ENCODE data around the gene COL18A1. TPM values are rescaled to one million over a fixed set of nuclear protein-coding genes. Genes with fewer than 3 reads are reported as not detected.

COL18A1 gene
- polyA plus RNA-seq, 1 of the 3 experiments (the other 2 are of a cell fraction): 118 TPM

- Histone ChIP-seq H3K4me2 (no peak overlapping the region), H3K9me2 (no peaks in the 10 kb centered on the region), H3K79me2 (ENCODE audit: insufficient read depth) (peaks cover 21% of the 10 kb centered on the region; the same call in 1 of the 2 replicates), H3K9ac (no peak overlapping the region), H3K27me3 (ENCODE audit: insufficient read depth) (no peaks in the 10 kb centered on the region), H3K4me3 (ENCODE audit: low read depth in 2 of 2, low read length in 1 of 2) (no peak overlapping the region), H3F3A (replicated peaks; ENCODE audit: insufficient read depth) (no peaks in the 10 kb centered on the region), H3K36me3 (replicated peaks in 1 of 2; ENCODE audit: control insufficient read depth in 1 of 2, insufficient read depth in 2 of 2, low read length in 1 of 2) (peaks cover 0 to 12% of the 10 kb centered on the region in 2 experiments), H2AFZ (ENCODE audit: low read depth) (no peak overlapping the region), H3K9me3 (no peaks in the 10 kb centered on the region), H4K20me1 (ENCODE audit: insufficient read depth) (no peaks in the 10 kb centered on the region), H3K27ac (ENCODE audit: low read depth in 2 of 2, low read length in 1 of 2) (no peak overlapping the region), H3K4me1 (ENCODE audit: control insufficient read depth in 1 of 2, insufficient read depth in 2 of 2, low read depth in 1 of 2, low read length in 1 of 2) (peaks cover 0 to 39% of the 10 kb centered on the region in 2 experiments; a peak in 1 of 4 replicates)
- POLR2A ChIA-PET: no interaction called here
- 93% methylated on average over 22 of the region's 27 CpGs for WGBS (ENCODE audit: low lambda C conversion rate)
- DNase-seq: no peak
- CTCF ChIA-PET: interaction anchor here (1.1 kb wide), 1 partner anchor 60 kb away, joined by 3 read pairs; no protein-coding TSS in a partner anchor
- TF ChIP-seq, protein P1, sequence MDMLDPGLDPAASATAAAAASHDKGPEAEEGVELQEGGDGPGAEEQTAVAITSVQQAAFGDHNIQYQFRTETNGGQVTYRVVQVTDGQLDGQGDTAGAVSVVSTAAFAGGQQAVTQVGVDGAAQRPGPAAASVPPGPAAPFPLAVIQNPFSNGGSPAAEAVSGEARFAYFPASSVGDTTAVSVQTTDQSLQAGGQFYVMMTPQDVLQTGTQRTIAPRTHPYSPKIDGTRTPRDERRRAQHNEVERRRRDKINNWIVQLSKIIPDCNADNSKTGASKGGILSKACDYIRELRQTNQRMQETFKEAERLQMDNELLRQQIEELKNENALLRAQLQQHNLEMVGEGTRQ (IDR thresholded peaks at IDR 0.05; ENCODE audit: borderline replicate concordance, low read depth, low read length): no peak
- TF ChIP-seq GATA2 (CRISPR knock-in tag; IDR thresholded peaks at IDR 0.05) (no peak), TAF1 (IDR thresholded peaks at IDR 0.05; ENCODE audit: borderline replicate concordance, low read depth, low read length) (no peak), MXI1 (IDR thresholded peaks at IDR 0.05; ENCODE audit: low read depth, low read length) (no peak)
- TF ChIP-seq, protein P2, sequence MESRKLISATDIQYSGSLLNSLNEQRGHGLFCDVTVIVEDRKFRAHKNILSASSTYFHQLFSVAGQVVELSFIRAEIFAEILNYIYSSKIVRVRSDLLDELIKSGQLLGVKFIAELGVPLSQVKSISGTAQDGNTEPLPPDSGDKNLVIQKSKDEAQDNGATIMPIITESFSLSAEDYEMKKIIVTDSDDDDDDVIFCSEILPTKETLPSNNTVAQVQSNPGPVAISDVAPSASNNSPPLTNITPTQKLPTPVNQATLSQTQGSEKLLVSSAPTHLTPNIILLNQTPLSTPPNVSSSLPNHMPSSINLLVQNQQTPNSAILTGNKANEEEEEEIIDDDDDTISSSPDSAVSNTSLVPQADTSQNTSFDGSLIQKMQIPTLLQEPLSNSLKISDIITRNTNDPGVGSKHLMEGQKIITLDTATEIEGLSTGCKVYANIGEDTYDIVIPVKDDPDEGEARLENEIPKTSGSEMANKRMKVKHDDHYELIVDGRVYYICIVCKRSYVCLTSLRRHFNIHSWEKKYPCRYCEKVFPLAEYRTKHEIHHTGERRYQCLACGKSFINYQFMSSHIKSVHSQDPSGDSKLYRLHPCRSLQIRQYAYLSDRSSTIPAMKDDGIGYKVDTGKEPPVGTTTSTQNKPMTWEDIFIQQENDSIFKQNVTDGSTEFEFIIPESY (IDR thresholded peaks at IDR 0.05; ENCODE audit: borderline replicate concordance, low read depth): no peak
These were observed 132.9 kb downstream of the COL18A1 start for GRCh38 chr21:45537746-45538291.

GRCh38 chr21:45538381-45539045, 133.5 kb downstream of the COL18A1 start:
- TF ChIP-seq SMC3 (IDR thresholded peaks at IDR 0.05; ENCODE audit: low read depth, low read length) (no peak), RFX5 (IDR thresholded peaks at IDR 0.05; ENCODE audit: low read length) (no peak), RCOR1 (IDR thresholded peaks at IDR 0.05; ENCODE audit: low read length) (no peak)
- Histone ChIP-seq H3K9ac (no peak overlapping the region), H3K9me3 (no peaks in the 10 kb centered on the region), H3K79me2 (ENCODE audit: insufficient read depth) (peaks cover 21% of the 10 kb centered on the region; the same call in 1 of the 2 replicates), H3K4me2 (no peak overlapping the region), H2AFZ (ENCODE audit: low read depth) (no peak overlapping the region), H3F3A (replicated peaks; ENCODE audit: insufficient read depth) (no peaks in the 10 kb centered on the region), H3K27ac (ENCODE audit: low read depth in 2 of 2, low read length in 1 of 2) (no peak overlapping the region; a peak in 1 of 4 replicates), H3K4me3 (ENCODE audit: low read depth in 2 of 2, low read length in 1 of 2) (no peak overlapping the region), H3K27me3 (ENCODE audit: insufficient read depth) (no peaks in the 10 kb centered on the region), H3K9me2 (no peaks in the 10 kb centered on the region), H4K20me1 (ENCODE audit: insufficient read depth) (no peaks in the 10 kb centered on the region), H3K4me1 (ENCODE audit: control insufficient read depth in 1 of 2, insufficient read depth in 2 of 2, low read depth in 1 of 2, low read length in 1 of 2) (peaks cover 0 to 46% of the 10 kb centered on the region in 2 experiments; a peak in 1 of 4 replicates), H3K36me3 (replicated peaks in 1 of 2; ENCODE audit: control insufficient read depth in 1 of 2, insufficient read depth in 2 of 2, low read length in 1 of 2) (peaks cover 0 to 12% of the 10 kb centered on the region in 2 experiments)
- 96% methylated on average over 23 of the region's 31 CpGs for WGBS (ENCODE audit: low lambda C conversion rate)
- CTCF ChIA-PET: interaction anchor here (1.2 kb wide), 1 partner anchor 60 kb away, joined by 3 read pairs; no protein-coding TSS in a partner anchor
- DNase-seq: no peak
- POLR2A ChIA-PET: no interaction called here
